ENCODE measurements around the gene ZMAT5. TPM values are rescaled to one million over a fixed set of nuclear protein-coding genes. Genes with fewer than 3 reads are reported as not detected.

The ZMAT5 gene
- total RNA-seq, 4 donors from 2014 or later: 17.2 to 30.1 (median 21.8) TPM

DNA sequence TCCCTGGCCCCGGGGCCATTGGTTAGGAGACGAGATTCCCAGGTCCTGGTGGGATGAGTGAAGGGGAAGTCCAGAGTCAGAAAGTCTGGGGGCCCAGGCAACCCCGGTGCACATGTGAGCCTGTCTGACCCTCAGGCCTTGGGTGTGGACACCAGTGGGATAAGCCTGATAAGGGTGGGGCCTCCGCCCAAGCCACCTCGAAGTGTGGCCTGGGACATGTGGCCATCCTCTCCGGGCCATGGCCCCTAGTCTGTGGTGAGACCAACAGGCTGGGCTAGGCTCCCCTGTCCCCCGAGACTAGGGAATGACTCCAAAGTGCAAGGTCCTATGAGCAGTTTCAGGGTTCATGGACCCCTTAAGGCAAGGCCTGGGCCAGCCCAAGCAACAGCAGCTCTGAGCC, 40.7 kb downstream of the ZMAT5 start:
- no peak for DNase-seq (ENCODE audit: low spot score in 2 of 2)
- intact Hi-C loops (cut with DNase I; ENCODE audit: low total_unique reads): no loop called here
- no peak for TF ChIP-seq POLR2A (IDR thresholded peaks at IDR 0.05)
- TF ChIP-seq, protein P1, sequence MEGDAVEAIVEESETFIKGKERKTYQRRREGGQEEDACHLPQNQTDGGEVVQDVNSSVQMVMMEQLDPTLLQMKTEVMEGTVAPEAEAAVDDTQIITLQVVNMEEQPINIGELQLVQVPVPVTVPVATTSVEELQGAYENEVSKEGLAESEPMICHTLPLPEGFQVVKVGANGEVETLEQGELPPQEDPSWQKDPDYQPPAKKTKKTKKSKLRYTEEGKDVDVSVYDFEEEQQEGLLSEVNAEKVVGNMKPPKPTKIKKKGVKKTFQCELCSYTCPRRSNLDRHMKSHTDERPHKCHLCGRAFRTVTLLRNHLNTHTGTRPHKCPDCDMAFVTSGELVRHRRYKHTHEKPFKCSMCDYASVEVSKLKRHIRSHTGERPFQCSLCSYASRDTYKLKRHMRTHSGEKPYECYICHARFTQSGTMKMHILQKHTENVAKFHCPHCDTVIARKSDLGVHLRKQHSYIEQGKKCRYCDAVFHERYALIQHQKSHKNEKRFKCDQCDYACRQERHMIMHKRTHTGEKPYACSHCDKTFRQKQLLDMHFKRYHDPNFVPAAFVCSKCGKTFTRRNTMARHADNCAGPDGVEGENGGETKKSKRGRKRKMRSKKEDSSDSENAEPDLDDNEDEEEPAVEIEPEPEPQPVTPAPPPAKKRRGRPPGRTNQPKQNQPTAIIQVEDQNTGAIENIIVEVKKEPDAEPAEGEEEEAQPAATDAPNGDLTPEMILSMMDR (IDR thresholded peaks at IDR 0.05): no peak
- WGBS, 2 donors: 72 to 75% methylated on average over 7 of the region's 7 CpGs
- no peak overlapping the region for H3K4me3 ChIP-seq (ENCODE audit: low read depth, poor library complexity, severe bottlenecking)

DNA sequence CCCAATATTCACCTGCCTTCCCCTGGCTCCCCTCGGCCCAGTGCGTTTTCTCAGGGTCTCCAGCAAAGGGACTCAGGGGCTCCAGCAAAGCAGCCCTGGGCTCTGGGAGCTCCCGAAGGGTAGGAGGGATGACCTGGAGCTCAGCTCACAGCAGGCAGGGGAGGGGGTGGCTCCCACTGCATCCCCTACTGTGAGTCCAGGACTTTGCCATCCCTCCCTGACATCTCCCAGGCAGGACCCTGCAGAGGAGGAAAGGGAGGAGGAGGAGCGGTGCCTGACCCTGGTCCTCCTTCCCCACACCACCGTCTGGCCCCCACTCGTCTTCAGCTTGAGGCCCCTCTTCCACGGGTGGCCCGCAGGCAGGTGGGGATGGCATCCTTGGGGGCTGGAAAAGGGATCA, 42.0 kb downstream of the ZMAT5 start:
- intact Hi-C loops (cut with DNase I; ENCODE audit: low total_unique reads): no loop called here
- no peak for DNase-seq (ENCODE audit: low spot score in 2 of 2)
- WGBS, 2 donors: 73 to 74% methylated on average over 6 to 8 of the region's 8 CpGs
- H3K4me3 ChIP-seq (ENCODE audit: low read depth, poor library complexity, severe bottlenecking): no peak overlapping the region
- TF ChIP-seq, protein P1 (IDR thresholded peaks at IDR 0.05): no peak
- no peak for TF ChIP-seq POLR2A (IDR thresholded peaks at IDR 0.05)

DNA sequence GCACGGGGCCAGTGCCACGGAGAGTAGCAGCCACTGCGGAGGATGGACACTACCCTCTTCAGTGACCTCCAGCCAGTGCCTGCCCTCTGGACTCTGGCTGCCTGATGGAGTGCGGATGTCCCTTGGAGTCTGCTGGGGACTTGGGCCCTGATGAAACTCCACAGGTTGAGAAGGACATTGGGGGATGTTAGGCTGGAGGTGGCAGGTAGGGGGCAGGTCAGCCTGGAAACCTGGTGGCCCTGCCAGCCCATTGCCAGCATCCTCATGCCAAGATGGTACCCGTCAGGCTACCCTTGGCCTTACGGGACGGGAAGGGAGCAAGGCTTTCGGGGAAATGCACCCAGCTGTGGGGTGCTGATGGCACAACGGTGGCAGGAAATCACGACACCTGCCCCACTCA, 43.0 kb downstream of the ZMAT5 start:
- TF ChIP-seq, protein P1 (IDR thresholded peaks at IDR 0.05): no peak
- no peak for TF ChIP-seq POLR2A (IDR thresholded peaks at IDR 0.05)
- 93 to 100% methylated on average over 1 to 10 of the region's 10 CpGs for WGBS, 2 donors
- intact Hi-C loops (cut with DNase I; ENCODE audit: low total_unique reads): no loop called here
- DNase-seq (ENCODE audit: low spot score in 2 of 2): no peak
- no peak overlapping the region for H3K4me3 ChIP-seq (ENCODE audit: low read depth, poor library complexity, severe bottlenecking)

DNA sequence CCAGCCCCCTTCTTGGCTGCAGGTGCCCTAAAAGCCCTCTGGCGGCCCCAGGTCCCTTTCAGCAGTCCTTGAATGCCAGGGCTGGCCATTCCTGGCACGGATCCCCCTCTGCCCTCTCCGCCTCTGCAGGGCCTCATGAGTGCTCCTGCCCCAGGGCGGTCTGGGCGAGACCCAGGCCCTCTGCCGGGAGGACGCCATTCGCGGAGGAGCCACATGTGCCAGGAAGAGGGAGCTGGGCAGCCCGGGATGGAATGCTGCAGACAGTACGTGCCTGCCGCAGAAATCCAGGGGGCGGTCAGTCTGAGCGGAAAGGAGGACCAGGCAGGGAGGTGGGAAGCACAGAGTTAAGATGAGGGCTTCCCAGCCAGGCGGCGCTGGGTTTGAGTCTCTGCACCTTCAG, 44.2 kb downstream of the ZMAT5 start:
- TF ChIP-seq, protein P1 (IDR thresholded peaks at IDR 0.05): no peak
- TF ChIP-seq POLR2A (IDR thresholded peaks at IDR 0.05): no peak
- H3K4me3 ChIP-seq (ENCODE audit: low read depth, poor library complexity, severe bottlenecking): no peak overlapping the region
- WGBS, 2 donors: 75 to 81% methylated on average over 15 to 16 of the region's 16 CpGs
- intact Hi-C loops (cut with DNase I; ENCODE audit: low total_unique reads): no loop called here
- DNase-seq (ENCODE audit: low spot score in 2 of 2): no peak

DNA sequence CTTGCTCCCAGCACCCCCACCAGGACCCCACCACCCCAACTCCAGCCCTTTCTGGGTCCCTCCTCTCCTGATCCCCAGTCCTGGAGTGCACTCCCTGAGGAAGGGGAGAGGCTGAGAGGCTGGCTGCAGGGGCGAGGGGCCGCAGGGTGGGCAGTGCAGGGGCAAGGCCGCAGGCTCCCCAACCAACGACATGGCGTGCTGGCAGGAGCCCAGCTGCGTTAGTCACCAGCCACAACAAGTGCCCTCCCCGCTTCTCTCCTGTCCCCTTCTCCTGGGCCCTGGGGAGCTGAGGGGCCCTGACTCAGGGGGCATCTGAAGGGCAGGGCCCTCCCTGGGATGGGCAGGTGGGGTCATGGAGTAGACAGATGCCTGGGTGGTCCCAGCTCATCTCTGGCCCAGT, 44.7 kb downstream of the ZMAT5 start:
- H3K4me3 ChIP-seq (ENCODE audit: low read depth, poor library complexity, severe bottlenecking): no peak overlapping the region
- WGBS, 2 donors: 72 to 89% methylated on average over 3 to 7 of the region's 7 CpGs
- intact Hi-C loops (cut with DNase I; ENCODE audit: low total_unique reads): no loop called here
- DNase-seq (ENCODE audit: low spot score in 2 of 2): no peak
- no peak for TF ChIP-seq POLR2A (IDR thresholded peaks at IDR 0.05)
- TF ChIP-seq, protein P1 (IDR thresholded peaks at IDR 0.05): no peak

DNA sequence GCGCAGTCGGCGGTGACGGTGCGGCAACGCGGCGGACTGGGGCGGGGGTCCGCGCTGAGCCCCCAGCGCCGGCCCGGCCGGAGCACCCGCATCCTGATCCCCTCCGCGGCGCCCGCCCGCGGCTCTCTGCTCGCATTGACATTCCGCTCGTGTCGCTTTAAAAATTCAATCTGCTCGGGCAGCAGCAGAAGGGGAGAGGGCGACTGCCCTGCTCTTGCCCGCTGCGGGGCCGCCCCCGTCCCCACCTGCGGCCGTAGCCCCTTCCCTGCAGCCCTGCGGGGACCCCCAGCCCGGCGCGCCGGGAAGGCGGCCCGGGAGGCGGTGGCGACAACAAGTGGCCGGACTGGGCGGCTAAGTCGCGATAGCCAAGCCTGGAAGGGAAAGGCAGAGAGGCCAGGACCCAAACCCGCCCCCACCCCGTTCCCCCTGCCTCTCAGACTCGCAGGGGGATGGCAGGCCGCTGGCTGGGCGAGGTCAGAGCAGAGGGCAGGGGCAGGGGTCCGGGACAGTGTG, 45.9 kb downstream of the ZMAT5 start:
- intact Hi-C loops (cut with DNase I; ENCODE audit: low total_unique reads): no loop called here
- 9 to 13% methylated on average over 25 to 34 of the region's 53 CpGs for WGBS, 2 donors
- TF ChIP-seq, protein P1 (IDR thresholded peaks at IDR 0.05): no peak
- no peak for TF ChIP-seq POLR2A (IDR thresholded peaks at IDR 0.05)
- DNase-seq (ENCODE audit: low spot score in 2 of 2): no peak
- H3K4me3 ChIP-seq (ENCODE audit: low read depth, poor library complexity, severe bottlenecking): no peak overlapping the region
